GM19099 (cell line): Measurements from ENCODE around the gene ASL.

ENCODE experiments used
- POLR2A ChIP-seq: IDR thresholded peaks from 3 replicates; pipeline ENCODE4 v1.6.1; 2011; ENCODE audit warnings: low read depth; ENCODE audit not compliant: insufficient read length; ENCODE audit errors: extremely low read depth

ASL gene

GRCh38 chr7:66069732-66070131 is 5.9 kb upstream of the ASL start:
- no peak for TF ChIP-seq POLR2A

DNA sequence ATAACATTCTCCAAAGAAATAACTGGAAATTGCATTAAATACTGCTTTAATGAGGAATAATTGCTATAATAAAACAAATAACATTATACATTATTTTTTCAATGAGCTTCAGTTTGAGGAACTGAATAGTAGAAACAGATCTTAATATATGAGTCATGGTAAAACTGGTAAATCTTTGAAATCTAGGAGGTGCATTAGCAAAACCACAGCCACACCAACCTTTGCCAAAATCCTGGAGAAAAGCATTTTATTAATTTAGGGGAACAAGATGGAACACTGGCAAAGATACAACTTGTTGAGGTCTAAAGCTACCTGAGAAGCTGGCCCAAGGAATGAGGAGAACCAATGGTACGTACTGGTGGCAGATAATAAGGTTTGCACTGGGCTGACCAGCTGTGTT is 5.4 kb upstream of the ASL start:
- TF ChIP-seq POLR2A = no peak

DNA sequence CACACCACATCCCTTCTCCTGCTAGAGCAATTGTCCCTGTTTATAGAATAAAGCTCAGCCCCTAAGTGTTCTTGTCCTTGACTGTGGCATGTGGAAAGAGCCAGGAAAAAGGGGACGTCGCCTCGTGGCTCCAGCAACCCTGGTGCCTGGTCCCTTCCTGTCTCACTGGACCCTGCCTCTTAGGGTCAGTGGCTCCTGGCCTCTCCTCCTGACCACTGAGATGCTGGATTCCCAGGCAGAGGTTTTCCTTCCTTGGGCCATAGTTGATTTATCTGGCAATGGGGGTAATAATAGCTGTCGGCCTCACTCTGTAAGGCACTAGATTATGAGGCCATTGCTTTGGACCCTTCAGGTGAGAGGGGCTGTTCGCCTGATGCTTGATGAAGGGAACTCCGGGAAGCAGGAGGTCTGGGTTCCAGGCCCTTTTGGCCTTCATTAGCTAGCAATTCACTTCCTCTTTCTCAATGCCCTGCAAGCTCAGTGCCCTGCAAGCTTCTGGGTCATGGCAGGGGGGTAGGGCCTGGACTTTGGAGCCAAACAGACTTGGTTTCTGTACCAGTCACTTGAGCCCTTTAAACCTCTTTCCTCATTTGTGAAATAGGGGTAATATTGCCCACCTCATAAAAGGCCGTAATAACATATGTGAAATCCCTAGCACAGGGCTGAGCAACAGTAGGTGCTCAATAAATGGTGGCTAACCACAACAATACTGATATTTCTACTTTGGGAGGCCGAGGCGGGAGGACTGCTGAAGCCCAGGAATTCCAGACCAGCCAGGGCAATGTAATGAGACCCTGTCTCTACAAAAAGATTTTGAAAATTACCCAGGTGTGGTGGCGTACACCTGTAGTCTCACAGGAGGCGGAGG is 1.1 kb downstream of the ASL start:
- no peak for TF ChIP-seq POLR2A

DNA sequence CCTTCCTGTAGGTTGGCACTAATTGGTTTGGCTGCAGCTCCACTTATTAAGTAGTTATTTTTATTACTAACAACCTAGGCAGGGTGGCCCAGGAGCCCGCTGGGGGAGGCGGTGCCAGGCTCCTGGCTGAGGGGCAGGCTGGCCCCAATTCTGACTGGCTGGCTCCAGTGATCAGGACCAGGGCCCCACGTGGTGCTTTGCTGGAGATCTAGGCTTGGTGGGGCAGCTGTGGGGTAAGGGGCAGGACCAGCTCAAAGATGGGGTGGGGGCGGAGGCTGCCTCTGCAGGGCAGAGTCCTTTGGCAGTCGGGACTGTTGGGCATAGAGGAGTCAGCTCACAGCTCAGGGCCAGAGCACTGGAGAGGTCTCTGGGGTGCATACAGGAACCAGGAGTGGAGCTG is 2.4 kb downstream of the ASL start:
- TF ChIP-seq POLR2A = no peak

- no peak for TF ChIP-seq POLR2A
Observed at GRCh38 chr7:66082083-66082482, 6.5 kb downstream of the ASL start.

- TF ChIP-seq POLR2A = no peak
Observed at GRCh38 chr7:66082886-66083415, 7.3 kb downstream of the ASL start.

- TF ChIP-seq POLR2A = no peak
Observed at GRCh38 chr7:66083677-66084076, 8.1 kb downstream of the ASL start.

DNA sequence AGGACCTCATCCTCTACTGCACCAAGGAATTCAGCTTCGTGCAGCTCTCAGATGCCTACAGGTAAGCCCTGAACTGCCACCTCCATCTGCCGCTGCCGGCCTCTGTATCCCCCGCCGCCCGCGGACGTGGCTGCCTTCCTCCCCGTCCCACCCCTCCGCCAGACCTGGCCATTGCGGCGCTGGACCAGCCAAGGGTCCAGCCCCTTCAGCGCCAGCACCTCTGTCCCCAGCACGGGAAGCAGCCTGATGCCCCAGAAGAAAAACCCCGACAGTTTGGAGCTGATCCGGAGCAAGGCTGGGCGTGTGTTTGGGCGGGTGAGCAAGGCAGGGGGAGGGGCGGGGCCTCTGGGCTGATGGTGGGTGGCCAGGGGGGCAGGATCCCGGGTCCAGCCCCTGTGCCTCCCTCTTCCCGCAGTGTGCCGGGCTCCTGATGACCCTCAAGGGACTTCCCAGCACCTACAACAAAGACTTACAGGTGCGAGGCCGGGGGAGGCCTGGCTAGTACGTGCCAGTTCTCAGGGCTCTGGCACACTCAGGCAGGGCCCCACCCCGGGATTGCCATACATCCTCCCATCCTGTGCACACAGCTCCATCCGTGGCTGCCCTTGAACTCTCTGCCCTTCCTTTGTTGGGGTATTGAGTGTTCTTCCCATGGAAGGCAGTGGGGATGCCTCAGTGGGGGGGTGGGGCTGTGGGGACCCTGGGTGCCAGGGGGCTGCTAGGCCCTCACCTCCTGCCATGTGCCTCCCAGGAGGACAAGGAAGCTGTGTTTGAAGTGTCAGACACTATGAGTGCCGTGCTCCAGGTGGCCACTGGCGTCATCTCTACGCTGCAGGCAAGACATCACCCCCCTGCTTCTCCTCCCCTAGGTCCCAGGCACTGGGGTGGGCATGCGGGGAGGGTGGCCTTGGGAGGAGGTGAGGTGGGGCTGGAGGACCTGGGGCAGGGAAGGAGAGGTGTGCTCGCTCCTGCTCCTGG is 13.5 kb downstream of the ASL start:
- no peak for TF ChIP-seq POLR2A

- no peak for TF ChIP-seq POLR2A
Observed at GRCh38 chr7:66092654-66093053, 17.0 kb downstream of the ASL start.

- TF ChIP-seq POLR2A = no peak
Observed at GRCh38 chr7:66095010-66095409, 19.4 kb downstream of the ASL start.

DNA sequence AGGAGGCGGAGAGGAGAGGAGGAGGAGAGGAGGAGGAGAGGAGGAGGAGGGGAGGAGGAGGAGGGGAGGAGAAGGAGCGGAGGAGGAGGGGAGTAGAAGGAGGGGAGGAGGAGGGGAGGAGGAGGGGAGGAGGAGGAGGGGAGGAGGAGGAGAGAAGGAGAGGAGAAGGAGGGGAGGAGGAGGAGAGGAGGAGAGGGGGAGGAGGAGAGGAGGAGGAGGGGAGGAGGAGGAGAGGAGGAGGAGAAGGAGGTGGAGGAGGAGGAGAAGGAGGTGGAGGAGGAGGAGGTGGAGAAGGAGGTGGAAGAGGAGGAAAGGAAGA is 23.6 kb downstream of the ASL start:
- no peak for TF ChIP-seq POLR2A

DNA sequence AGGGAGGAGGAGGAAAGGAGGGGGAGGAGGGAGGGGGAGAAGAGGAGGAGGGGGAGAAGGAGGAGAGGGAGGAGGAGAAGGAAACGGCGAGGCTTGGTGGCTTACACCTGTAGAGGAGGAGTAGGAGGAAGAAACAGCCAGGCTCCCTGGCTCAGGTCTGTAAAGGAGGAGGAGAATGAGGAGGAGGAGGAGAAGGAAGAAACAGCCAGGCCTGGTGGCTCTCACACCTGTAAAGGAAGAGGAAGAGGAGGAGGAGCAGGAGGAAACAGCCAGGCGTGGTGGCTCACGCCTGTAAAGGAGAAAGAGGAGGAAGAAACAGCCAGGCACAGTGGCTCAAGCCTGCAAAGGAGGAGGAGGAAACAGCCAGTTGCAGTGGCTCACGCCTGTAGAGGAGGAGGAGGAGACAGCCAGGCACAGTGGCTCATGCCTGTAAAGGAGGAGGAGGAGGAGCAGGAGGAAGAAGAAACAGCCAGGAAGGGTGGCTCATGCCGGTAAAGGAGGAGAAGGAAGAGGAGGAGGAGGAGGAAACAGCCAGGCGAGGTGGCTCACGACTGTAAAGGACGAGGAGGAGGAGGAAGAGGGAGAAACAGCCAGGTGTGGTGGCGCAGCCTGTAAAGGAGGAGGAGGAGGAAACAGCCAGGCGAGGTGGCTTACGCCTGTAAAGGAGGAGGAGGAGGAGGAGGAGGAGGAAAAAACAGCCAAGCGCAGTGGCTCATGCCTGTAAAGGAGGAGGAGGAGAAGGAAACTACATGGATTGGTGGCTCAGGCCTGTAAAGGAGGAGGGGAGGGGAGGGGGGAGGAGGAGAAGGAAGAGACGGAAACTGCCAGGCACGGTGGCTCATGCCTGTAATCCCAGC is 24.2 kb downstream of the ASL start:
- TF ChIP-seq POLR2A = no peak

GRCh38 chr7:66100408-66101050 is 24.9 kb downstream of the ASL start:
- no peak for TF ChIP-seq POLR2A

DNA sequence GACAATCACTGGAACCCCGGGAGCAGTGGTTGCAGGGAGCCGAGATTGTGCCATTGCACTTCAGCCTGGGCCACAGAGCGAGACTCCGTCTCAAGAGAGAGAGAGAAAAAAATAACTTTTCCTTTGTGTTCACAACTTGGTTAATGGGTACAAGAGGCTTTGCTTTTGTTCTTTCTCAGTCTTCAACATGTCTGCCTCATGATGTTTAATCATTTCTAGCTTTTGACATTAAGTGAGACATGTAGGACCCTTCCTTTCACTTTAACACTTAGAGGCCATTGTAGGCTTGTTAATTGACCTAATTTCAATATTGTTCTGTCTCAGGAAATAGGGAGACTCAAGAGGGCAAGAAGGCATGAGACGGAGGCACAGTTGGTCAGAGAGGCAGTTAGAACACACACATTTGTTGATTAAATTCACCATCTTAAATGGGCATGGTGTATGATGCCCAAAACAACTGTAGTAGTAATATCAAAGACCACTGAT is 29.7 kb downstream of the ASL start:
- TF ChIP-seq POLR2A = no peak
